ENCODE results near the gene DENND4B. TPM values are rescaled to one million over a fixed set of nuclear protein-coding genes. Genes with fewer than 3 reads are reported as not detected.
A peak's percentile ranks its signal among the peaks of the same experiment; 100 is the strongest.

DENND4B gene
- total and polyA plus RNA-seq, 9 of the 15 experiments (the other 6 are each of a cell fraction or from before 2014, with no cell fraction given), result 9.5 to 80.5 (median 23.1) TPM

GRCh38 chr1:153990468-153991150 lies 44.1 kb upstream of the DENND4B start, which contains the start of gene RPS27 (continued):
- TF ChIP-seq, protein P1, sequence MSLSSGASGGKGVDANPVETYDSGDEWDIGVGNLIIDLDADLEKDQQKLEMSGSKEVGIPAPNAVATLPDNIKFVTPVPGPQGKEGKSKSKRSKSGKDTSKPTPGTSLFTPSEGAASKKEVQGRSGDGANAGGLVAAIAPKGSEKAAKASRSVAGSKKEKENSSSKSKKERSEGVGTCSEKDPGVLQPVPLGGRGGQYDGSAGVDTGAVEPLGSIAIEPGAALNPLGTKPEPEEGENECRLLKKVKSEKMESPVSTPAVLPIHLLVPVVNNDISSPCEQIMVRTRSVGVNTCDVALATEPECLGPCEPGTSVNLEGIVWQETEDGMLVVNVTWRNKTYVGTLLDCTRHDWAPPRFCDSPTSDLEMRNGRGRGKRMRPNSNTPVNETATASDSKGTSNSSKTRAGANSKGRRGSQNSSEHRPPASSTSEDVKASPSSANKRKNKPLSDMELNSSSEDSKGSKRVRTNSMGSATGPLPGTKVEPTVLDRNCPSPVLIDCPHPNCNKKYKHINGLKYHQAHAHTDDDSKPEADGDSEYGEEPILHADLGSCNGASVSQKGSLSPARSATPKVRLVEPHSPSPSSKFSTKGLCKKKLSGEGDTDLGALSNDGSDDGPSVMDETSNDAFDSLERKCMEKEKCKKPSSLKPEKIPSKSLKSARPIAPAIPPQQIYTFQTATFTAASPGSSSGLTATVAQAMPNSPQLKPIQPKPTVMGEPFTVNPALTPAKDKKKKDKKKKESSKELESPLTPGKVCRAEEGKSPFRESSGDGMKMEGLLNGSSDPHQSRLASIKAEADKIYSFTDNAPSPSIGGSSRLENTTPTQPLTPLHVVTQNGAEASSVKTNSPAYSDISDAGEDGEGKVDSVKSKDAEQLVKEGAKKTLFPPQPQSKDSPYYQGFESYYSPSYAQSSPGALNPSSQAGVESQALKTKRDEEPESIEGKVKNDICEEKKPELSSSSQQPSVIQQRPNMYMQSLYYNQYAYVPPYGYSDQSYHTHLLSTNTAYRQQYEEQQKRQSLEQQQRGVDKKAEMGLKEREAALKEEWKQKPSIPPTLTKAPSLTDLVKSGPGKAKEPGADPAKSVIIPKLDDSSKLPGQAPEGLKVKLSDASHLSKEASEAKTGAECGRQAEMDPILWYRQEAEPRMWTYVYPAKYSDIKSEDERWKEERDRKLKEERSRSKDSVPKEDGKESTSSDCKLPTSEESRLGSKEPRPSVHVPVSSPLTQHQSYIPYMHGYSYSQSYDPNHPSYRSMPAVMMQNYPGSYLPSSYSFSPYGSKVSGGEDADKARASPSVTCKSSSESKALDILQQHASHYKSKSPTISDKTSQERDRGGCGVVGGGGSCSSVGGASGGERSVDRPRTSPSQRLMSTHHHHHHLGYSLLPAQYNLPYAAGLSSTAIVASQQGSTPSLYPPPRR (CRISPR knock-in tag; IDR thresholded peaks at IDR 0.05; ENCODE audit: borderline replicate concordance), result no peak; the same call in 1 of the 2 replicates
- TF ChIP-seq NFXL1 (CRISPR knock-in tag; IDR thresholded peaks at IDR 0.05) (no peak), GTF3C2 (IDR thresholded peaks at IDR 0.05; ENCODE audit: borderline replicate concordance, extremely low read depth, insufficient read length) (no peak), ZNF23 (CRISPR knock-in tag; IDR thresholded peaks at IDR 0.05) (no peak), NELFE (IDR thresholded peaks at IDR 0.05; ENCODE audit: insufficient read depth, insufficient read length) (peak; percentile 97), MEIS2 (IDR thresholded peaks at IDR 0.05; ENCODE audit: partially characterized antibody) (peak; percentile 62), CBX2 (IDR thresholded peaks at IDR 0.05; ENCODE audit: insufficient read depth, low read length, poor library complexity, severe bottlenecking) (no peak), HMG20B (CRISPR knock-in tag; IDR thresholded peaks at IDR 0.05) (no peak), MIER1 (IDR thresholded peaks at IDR 0.05; ENCODE audit: low read depth) (no peak), ELK3 (CRISPR knock-in tag; IDR thresholded peaks at IDR 0.05) (no peak), KDM1A (IDR thresholded peaks at IDR 0.05) (no peak), CEBPG (CRISPR knock-in tag; IDR thresholded peaks at IDR 0.05) (peak; percentile 95), CEBPG (tag; conservative IDR thresholded peaks at IDR 0.05 in 1 of 2, IDR thresholded peaks at IDR 0.05 in 1 of 2) (peak; percentile 77 to 97), SPI1 (IDR thresholded peaks at IDR 0.05; ENCODE audit: borderline replicate concordance, low read depth, low read length) (peak; percentile 79)
- TF ChIP-seq, protein P2, sequence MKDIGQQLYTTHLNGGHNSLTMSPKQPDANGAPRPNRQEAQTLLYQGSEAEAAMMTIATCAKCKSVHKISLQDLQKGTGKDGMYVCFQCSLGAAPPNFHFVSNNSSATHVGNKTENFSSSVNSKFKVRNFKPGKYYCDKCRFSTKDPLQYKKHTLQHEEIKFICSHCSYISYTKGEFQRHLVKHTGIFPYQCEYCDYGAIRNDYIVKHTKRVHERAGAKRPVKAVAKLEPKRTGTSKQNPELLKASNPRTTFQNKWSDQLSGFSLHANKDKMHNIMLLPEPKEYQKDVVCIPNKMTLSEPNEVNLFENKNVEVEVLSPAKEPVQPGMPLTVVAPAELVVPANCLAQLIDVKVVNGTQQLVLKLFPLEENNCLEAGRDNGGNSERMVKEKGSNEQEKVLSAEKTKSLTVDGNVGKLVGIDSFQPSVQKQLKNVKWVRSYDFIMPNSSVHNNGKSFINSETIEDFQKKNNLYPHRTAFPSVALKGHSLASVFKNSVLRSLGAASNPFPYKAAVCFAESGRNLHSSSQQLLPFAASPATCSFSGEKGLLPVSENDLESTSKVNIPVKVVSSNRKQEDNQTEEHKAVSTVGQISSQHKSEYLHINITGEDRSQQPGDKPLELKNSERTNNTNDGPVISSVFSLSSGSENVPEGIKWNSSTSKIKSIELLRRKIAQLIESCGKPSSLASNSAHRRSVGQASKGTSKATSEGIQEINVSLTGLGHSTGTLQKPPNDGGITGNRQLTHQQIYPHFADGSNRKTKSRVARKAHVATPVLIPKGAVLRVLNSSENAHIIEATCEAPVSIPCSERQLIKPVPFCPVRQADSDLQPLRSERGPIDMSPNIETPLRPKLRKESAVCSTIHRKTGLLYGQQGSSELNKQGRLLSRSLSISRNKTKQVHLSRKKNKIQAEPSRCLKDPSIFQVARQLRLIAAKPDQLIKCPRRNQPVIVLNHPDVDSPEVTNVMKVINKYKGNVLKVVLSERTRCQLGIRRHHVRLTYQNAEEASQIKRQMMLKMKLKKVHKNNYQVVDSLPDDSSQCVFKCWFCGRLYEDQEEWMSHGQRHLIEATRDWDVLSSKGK (CRISPR knock-in tag; IDR thresholded peaks at IDR 0.05), result no peak

Measured in K562 (cell line).